ENCODE measurements around the gene SLC5A9.

- TF ChIP-seq HDAC6 (IDR thresholded peaks at IDR 0.05; ENCODE audit: low read depth, low read length): no peak
- TF ChIP-seq LARP7 (IDR thresholded peaks at IDR 0.05): no peak
- TF ChIP-seq CBX5 (IDR thresholded peaks at IDR 0.05; ENCODE audit: borderline replicate concordance, low read depth): no peak
- TF ChIP-seq NFYB (IDR thresholded peaks at IDR 0.05; ENCODE audit: extremely low read depth, insufficient read length): no peak
- no peak for TF ChIP-seq RBFOX2 (IDR thresholded peaks at IDR 0.05; ENCODE audit: low read depth, low read length)
- TF ChIP-seq CREBBP (IDR thresholded peaks at IDR 0.05; ENCODE audit: low read depth, low read length): no peak
- no peak for TF ChIP-seq POLR2A (conservative IDR thresholded peaks at IDR 0.05)
- no peak for TF ChIP-seq ZNF583 (CRISPR knock-in tag; IDR thresholded peaks at IDR 0.05)
- no peak for TF ChIP-seq CTCF (IDR thresholded peaks at IDR 0.05 in 2 of 3, conservative IDR thresholded peaks at IDR 0.05 in 1 of 3; ENCODE audit: insufficient read depth in 2 of 3, low read depth in 1 of 3, low read length in 3 of 3)
- no peak for TF ChIP-seq MTA1 (IDR thresholded peaks at IDR 0.05; ENCODE audit: borderline replicate concordance)
- no peak for TF ChIP-seq POLR2AphosphoS2 (IDR thresholded peaks at IDR 0.05; ENCODE audit: low read length)
These were observed 4.7 kb upstream of the SLC5A9 start for GRCh38 chr1:48217856-48218255.
